Stimulated activated naive CD4-positive, alpha-beta T cell treated with Interleukin-2 at 50 U/mL for 16 hours (primary cell): ENCODE results near the gene ARID5B.

Source experiments
- DNase-seq: peaks from one replicate; lab custom pipeline; 2025; lab: John Stamatoyannopoulos, UW

ARID5B gene

DNA sequence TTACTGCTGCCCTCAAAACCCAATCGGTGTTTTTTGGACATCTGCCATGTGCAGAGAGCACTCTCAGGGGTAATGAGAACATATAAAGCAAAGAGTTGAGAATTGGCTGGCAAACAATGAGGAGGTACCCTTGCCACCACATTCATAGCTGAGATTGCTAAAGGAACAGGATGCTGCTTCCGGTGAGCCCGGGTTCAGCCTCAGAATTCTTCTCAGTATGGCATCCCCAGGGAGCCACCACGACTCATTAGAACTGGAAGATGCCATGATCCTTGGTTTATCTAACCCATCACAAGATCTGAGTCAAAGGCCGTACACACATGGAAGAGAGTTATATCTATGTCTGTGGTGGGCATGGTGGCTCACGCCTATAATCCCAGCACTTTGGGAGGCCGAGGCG, 174.4 kb downstream of the ARID5B start:
- DNase-seq, result no peak

- DNase-seq, result no peak
Measured at GRCh38 chr10:62076891-62077290, 175.4 kb downstream of the ARID5B start.

DNA sequence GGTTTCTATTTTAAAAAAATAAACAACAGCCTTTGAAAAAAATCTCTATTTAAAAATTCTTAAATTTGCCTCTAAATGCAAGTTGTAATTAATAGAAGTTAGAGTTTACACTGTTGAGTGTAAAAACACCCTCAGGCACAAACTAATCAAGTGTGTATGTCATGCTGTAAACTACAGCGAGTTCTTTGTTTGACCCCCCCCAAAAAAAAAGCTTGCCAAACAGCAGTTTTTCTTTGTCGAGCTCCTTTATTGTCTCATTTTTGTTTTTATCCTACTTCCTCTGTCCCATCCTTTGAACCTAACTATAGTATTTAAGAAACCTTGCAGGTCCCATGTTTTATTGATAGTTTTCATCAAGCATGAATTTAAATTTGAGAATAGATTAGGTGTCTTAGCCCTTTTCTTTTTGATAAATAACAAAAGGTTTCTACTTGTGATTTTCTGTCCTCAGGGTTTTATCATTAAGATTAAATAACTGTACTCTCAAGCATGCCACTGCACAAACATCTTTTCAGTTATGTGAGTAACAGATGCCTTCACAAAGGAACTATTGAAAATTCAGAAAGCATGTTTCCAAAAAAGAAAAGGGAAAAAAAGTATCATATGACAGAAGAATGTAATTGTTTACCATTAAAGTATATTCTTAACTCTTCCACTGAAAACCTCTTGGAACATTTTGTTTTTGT, 176.0 kb downstream of the ARID5B start:
- no peak for DNase-seq

GRCh38 chr10:62079885-62080559, 178.5 kb downstream of the ARID5B start:
- DNase-seq, result no peak

- no peak for DNase-seq
Measured at GRCh38 chr10:62080905-62081304, 179.4 kb downstream of the ARID5B start.

- no peak for DNase-seq
Measured at GRCh38 chr10:62081341-62082270, 180.1 kb downstream of the ARID5B start.

DNA sequence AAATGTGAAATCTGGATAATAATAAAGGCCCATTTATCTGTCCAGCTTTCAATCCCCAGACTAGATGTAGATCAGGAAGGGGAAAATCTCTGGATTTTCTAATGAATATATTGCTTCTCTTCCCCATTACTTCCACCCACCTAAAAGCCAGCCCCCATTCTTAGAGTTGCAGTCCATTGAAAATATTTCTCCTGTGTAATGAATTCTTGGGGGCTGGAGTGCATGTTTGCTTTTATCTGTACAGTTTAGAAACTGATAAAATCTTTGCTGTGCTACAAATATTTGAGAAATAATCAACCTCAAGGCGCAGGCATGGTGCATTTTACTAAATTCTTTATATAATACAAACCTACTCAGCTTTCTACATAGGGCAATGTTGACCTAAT, 180.8 kb downstream of the ARID5B start:
- no peak for DNase-seq

GRCh38 chr10:62082729-62083411, 181.4 kb downstream of the ARID5B start:
- peak; percentile 9 for DNase-seq

DNA sequence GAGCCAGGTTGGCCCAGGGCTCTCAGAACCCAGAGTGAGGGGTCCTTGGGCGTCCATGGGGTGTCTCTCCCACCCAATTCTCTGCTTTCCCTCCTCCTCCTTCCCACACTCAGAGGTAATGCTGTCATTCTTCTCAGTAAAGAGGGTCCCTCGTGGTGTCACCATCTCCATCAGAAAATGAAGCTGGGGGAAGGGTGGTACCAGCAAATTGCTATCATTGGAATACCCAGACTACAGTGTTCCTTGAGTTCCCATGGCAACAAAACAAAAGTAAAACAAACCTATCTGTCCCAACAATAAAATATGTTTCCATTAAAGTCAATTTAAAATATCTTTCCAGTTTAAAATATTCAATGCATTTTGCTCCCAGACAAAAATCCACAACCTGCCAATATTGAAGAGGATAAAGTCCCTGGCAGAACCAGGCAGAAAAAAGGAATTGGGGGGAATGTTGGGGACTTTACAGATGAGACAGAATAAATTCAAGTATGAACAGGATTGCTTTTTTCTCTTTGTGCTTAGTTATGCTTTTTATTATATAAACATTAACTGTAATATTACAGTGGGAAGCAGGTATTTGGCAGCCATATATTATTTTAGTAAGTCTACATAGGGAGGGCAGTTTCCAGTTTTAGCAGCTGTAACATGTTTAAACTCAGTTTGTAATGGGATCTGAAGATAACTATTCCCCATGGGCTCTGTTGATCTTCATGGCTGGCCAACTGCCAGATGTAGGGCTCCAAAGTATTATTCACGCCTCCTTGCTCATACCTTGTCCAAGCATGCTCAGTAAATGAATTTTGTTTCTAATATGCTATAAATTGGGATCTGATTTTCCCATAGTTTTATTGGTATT, 182.1 kb downstream of the ARID5B start:
- no peak for DNase-seq

DNA sequence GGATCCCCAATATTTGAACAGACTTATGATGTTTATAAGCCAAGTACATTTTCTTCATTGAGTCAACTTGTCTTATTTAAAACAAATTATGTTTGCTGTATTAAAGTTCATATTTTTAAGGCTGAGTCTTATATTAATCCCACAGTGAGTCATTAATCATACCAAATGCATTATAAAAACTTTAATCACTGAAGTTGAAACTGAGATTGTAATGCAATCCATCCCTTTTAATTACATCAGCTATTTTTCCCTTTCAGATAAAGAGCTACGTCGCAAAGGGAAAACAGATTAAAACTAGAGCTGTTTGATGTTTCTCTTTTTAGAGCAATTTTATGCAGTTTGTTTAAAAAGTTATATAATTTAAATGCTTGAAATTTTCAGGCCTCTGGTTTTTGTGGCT, 183.0 kb downstream of the ARID5B start:
- DNase-seq, result no peak

GRCh38 chr10:62085404-62085803, 183.9 kb downstream of the ARID5B start:
- no peak for DNase-seq

GRCh38 chr10:62085821-62086220, 184.3 kb downstream of the ARID5B start:
- DNase-seq, result no peak

- DNase-seq, result no peak
Measured at GRCh38 chr10:62087329-62087728, 185.8 kb downstream of the ARID5B start.

DNA sequence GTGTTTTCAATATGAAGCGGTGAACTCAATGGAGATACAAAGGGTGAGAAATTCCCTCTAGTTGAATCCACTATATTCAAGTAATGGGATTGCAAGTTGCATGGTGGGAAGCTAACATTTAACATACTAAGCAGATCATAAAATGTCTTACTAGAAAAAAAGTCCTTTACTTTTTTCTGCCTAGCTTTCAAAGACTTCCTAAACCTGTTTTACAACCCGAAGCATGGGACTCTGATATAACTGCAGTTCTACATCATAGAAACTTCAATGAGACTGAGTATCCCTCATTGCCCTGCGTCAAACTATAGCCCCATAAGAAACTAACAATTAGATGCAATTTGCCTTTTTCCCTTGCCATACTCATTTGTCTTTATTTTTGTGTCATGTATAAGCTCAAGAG, 187.3 kb downstream of the ARID5B start:
- DNase-seq, result no peak

DNA sequence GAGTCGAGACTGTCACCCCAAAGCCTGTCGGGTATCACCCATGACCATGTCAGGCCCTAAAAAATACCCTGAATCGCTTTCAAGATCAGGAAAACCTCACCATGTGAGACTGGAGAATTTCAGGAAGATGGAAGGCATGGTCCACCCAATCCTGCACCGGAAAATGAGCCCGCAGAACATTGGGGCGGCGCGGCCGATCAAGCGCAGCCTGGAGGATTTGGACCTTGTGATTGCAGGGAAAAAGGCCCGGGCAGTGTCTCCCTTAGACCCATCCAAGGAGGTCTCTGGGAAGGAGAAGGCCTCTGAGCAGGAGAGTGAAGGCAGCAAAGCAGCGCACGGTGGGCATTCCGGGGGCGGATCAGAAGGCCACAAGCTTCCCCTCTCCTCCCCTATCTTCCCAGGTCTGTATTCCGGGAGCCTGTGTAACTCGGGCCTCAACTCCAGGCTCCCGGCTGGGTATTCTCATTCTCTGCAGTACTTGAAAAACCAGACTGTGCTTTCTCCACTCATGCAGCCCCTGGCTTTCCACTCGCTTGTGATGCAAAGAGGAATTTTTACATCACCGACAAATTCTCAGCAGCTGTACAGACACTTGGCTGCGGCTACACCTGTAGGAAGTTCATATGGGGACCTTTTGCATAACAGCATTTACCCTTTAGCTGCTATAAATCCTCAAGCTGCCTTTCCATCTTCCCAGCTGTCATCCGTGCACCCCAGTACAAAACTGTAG, 191.0 kb downstream of the ARID5B start:
- DNase-seq, result no peak

DNA sequence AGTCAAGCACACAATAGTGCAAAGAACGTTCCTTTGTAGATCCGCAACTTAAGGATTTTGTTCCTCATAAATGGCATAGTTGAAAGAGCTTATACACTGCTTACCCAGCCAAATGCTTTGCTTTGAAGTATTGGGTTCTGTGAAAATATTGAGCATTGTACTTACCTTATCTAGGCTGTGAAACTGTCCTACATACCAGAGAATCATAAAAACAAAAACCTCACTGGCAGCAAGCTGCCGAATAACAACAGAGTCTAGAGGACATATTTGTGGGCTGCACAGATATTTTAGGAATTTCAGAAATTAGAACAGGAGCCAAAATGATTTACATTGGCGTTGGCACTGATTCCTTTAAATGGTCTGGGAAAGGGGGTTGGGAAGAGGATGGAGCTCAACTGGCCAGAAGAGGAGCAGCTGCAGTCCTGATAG, 192.4 kb downstream of the ARID5B start:
- no peak for DNase-seq

DNA sequence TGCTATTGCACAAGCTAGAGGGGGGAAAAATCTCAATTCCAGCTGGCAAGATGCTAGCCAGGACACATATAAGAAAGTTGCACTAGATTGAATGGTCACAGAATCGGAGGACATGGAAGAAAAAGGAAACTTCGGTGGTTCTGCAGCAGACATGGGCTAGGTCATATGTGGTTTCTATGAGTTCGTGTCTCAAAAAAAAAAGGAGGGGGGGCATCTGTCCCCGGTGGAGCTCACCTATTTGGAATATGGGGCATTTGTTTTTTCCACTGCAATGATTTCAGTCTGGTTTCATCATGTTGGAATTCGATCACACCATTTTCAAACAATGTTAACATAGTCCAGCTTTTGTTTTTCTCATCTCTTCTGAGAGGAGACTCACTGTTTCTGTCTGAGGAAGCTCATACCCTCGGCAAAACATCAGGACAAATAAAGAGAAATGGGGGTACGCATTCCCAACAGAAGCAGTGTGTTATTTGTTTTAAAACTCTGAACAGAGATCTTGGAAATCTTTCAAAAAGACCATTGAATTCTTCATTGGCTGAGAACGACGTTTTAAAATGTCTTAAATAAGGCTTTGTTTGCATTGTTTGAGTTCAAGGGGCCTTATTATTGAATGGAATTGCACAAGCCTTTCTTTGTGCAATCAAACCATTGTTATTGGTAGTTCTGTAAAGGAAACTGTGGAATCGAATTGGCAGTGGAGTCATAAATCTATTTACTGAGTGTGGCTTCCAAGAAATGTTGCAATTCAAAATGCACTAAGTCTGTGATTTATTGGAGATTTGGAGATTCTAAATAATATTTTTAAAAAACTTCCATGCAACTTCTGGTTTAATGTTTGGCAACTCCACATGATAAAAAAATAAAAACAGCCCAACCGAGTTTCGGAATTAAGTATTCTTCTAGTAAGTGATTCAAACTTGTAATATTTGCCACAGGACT, 194.0 kb downstream of the ARID5B start:
- DNase-seq, result no peak

DNA sequence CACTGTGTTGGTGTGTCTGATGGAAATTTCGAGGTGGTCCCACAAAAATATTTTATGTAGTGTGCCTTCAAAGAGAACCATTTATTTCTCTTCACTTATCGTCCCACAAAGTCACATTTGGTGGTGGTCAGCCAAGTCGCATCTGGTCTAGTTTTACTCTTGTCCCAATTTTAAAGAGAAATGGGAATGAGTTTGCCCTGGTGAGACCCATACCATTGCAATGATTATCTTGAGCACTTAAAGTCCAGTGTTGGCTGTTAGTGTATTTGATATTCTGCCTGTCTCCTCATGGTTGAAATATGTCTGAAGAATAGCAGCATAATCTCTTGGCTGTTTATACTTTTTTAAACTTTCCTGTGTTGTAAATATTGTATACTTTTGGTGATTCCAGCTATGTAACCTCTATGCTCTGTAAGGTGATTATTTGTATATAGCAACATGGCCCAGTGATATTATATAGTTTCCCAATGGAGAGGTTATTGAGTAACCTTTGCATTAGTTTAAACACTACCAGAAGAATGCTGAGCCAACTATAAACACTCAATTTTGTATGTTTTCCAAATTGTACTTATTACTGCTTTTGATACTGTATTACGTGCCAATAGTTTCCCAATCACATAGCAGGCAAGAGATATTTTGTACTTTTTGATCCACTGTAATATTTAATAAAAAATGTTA, 194.9 kb downstream of the ARID5B start:
- DNase-seq, result no peak
